Umbilical cord (tissue), 2 donors: ENCODE measurements around the gene THUMPD2. TPM values are rescaled to one million over a fixed set of nuclear protein-coding genes. Genes with fewer than 3 reads are reported as not detected.
A peak's percentile ranks its signal among the peaks of the same experiment; 100 is the strongest.

Experiments used
- DNase-seq: peaks from one replicate; pipeline ENCODE4 v3.0.0-alpha.2; 2015; ENCODE audit warnings: low spot score
- total RNA-seq: library from RNA; depleted of rRNA; stranded (reverse); fragments of >200 nt; gene quantifications from one replicate; pipeline ENCODE4 v1.2.3, GENCODE V29; 2014; ENCODE audit warnings: low replicate concordance; ENCODE audit not compliant: insufficient read depth

The THUMPD2 gene
- total RNA-seq, 1 donor from 2014 or later = 13.7 TPM

DNA sequence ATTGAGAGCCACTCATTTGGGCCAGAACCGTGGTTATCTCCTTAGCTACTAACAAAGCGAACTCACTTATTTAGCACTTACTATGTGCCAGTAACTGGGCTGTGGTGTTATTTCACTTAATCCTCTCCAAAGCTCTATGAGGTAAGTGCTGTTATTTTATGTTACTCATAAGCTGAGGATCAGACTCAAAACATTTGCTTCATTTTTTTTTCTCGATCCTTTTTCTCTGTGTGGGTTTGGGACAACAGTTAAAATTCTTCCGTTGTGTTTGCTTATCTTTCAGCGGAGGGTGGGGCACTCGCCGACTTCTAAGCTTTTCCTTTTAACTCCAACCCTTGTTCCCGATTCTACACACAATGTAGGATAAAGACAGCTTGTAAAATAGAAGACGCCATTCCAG lies 60.6 kb downstream of the THUMPD2 start:
- peak; percentile 77 for DNase-seq

DNA sequence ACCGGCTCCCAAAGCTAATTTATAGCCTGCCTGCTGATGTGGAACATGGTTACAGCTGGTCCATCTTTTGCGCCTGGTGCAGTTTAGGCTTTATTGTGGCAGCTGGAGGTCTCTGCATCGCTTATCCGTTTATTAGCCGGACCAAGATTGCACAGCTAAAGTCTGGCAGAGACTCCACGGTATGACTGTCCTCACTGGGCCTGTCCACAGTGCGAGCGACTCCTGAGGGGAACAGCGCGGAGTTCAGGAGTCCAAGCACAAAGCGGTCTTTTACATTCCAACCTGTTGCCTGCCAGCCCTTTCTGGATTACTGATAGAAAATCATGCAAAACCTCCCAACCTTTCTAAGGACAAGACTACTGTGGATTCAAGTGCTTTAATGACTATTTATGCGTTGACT lies 62.0 kb downstream of the THUMPD2 start:
- DNase-seq = peak; percentile 47

DNA sequence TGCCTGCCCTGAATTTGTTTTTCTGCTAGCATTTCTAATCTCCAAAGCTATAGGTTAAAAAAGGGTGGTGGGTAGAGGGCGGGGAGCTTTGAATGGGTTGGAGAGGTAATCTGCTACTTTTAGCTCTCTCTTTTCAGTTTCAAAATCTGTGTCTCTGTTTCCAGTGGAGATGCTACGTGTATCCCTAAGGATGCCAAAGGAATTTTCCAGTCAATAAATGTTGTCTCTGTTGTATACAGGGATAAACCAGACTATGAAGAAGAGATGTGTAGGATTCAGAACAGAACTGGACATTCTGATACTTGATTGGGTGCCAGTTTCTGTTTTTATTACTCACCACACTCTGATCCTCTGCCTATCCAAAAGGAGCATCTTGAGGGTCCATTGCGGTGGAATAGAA lies 63.2 kb downstream of the THUMPD2 start:
- no peak for DNase-seq

DNA sequence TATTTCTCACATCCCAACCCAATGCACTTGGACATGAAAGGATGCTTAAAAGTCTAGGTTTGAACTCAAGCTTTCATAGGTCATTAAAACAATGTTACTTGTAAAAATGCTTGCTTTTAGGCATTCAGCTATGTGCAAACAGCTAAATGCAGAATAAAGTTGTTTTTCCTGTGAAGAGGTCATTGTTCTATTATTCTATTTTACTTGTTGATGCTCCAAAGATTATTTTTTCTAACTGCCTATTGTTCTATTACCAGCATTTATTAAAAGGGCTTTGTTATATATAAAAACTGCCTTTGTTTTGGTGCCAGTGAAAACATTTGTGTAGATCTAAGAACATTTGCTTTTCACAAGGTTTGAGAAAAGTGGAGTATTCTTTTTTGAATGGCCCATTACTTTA lies 64.0 kb downstream of the THUMPD2 start:
- DNase-seq = no peak

DNA sequence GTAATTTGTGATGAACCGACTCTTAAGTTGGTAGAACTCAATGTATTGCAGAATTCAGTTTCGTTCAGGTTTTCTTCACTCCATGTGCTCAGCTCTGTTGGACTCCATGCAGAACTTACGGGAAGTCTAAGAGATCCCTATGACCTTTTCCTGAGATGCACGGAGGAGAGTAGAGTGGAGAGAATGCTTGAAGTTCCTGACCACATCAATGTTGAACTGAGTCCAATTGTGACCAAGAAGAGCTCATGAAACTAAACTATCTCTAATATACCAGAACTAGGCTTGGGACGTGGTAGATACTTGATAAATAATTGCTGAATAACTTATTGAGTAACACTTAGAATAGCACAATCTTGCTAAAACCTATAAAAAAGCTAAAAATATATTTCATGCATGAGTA lies 66.1 kb downstream of the THUMPD2 start:
- DNase-seq = no peak

DNA sequence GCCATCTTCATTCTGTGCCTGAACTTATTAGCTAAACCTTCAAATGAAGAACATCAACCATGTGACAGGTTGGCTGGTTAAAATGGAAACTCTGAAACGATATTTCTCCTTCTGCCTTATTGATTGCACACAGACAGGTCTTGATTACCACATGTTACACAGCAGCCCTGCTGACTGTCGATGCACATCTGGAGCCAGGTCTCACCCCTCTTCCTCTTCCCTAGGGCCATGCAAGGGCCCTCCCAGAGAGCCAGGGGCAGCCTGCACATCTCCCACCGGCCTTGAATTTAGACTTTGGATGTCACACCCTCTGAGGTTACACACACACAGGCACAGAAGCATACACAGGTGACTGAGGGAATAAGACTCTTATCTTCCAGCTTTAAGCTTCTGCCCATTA lies 68.3 kb downstream of the THUMPD2 start:
- DNase-seq = no peak

DNA sequence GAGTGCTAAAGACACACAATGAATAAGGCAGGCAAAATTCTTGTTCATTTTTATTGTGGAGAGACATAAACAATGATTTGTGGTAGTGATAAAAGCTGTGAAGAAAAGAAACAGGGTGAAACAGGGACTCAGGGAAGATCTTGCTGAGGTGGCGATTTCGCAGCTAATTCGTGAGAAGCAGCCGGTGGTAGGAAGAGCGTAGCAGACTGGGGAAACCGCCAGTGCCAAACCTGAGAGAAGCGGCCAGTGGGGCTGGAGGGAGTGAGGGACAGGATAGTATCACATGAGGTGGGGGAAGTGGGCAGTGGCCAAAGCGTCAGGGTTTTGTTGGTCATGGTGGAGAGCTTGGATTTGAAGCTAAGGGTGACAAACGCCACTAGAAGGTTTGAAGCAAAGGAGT lies 71.1 kb downstream of the THUMPD2 start:
- DNase-seq = no peak

DNA sequence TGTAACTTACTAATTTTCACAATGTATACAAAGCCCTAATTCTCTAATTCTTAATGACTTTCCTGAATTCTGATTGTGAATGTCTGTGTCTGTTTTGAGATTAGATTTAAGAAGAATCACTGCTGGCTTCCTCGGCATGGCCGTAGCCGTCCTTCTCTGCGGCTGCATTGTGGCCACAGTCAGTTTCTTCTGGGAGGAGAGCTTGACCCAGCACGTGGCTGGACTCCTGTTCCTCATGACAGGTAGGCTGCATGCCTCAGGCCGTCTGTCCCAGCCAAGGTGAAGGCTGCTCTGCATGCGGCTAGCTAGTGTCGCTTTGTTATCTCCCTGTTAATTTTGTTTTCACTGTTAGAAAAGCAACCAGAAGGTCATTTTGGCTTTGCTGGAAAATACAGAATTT lies 72.1 kb downstream of the THUMPD2 start:
- no peak for DNase-seq

DNA sequence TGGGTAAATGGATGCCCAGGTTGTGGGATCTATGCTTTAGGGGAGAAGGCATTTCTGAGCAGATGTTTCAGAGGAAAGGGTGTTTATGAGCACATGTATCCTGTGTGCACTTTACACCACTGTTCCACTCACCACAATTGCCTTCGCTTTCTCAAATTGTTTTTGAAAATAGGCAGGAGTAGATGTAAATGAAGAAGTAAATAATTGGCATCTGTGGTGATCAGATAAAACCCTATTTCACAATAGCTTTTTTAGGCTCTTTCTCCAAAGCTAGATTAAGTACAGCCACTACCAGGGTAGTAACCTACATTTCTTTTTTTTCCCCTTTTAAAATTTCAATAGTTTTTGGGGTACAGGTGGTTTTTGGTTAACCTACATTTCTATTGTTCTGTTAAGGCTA lies 72.7 kb downstream of the THUMPD2 start:
- DNase-seq = no peak

DNA sequence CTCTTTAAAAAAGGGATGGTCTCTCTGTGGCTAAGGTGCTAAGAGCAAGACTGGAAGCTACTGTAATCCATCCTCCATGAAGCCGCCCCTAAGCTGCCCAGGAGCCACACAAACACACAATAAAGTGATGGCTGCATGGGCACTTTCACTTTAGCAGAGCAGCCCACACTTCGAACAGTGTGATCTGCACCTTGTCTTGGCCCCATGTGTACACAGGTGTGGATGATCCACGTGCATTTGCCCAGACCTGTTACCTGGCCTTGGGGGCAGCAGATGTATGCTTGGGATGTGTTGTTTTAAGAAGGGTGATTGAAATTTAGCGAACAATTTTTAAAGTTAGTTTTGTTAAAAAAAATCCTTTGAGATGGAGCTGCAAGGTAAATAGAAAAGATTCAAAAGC lies 73.4 kb downstream of the THUMPD2 start:
- DNase-seq = no peak

DNA sequence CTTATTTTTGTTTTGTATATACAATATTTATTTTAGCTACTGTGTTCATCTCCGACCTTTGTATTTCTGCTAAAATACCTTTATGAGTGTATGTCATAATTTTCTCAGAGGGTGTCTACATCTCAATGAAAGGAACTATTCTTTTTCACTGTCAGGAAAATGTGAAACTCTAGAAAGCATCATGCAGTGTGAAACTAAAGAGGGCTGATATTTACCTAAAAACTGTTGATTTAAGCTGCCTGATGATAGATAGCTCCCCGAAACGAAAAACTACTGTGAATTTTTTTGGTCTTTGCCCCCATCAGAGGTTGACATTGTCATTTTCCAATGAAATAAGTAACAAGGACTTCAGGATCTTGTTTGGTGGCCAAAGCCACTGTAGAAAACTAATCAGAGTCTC lies 74.5 kb downstream of the THUMPD2 start:
- no peak for DNase-seq

DNA sequence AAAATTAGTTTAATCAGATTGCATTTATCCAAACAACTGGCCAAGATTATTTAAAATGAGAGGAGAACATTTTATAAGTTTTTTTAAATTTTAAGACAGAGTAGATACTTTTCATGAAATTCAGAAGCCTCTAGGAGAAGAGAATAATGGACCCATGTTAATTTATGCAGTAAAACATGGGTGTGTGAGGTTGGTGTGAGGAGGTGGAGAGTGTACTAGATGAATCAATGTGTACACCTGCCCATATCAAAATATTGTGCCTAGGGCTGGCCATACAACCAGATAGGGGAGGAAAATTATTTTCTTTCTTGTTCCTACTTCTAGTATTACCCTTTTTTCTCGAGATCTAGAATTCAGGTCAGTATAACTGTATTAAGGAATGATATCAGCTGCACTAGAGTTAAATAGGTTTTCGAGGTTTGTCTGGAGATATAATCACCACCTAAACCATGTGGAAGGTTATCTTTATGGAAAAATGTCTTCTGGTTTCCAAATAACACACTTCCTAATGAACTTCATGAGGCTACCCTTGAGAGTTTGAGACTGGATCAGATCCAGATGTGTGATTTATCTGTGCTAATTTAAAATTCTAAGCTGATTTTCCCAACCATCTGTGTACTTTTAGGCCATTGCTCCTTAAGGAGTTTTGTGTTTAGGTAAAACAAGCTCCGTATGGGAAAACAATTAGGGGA lies 75.7 kb downstream of the THUMPD2 start:
- DNase-seq = no peak

DNA sequence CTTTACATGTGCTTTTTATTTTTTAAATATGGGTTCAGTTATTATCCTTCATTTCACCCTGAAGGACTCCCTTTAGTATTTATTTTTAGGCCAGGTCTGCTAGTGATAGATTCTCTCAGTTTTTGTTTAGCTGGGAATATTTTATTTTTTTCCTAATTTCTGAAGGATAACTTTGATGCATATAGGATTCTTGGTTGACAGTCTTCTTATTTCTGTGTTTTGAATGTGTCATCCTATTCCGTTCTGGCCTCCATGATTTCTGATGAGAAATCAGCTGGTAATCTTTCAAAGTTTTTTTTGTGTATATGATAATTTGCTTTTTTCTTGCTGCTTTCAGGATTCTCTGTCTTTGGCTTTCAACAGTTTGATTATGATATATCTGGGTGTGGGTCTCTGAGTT lies 77.9 kb downstream of the THUMPD2 start:
- DNase-seq = no peak

DNA sequence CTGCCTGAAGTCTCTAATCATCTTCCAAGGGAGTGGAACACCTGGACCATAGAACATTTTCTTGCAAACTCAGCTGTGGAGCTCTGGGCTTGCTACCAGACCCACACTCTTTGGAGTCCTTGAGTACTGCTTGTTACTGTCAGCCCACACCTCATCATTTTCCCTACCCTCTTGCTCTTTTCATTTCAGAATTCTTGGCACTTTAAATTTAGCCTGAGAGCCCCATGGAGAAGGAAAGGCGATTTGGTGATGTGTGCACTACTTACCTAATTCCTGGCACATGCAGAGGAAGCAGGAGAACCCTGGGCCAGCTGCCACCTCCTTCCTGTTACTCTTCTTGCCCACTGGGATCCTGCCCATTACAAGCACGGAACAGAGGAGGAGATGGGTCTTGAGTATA lies 81.6 kb downstream of the THUMPD2 start:
- DNase-seq = no peak

DNA sequence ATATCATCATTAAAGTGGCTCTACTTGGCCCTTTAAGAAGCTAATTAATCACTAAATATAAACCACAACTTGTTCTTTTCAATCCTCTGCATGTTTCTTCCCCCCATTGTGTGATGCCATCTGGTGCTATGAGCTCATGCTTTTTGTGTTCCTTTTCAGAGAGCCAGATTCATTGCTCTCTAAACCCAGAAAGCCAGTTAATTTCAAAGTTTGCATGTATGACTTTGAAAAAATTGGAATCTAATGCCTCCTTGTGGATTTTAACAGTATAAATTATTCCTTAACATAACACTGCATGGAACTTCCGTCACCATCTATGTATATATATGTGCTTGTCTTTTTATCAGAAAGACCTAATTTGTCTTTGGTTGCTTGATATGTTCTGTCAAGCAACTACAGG lies 82.2 kb downstream of the THUMPD2 start:
- peak; percentile 73 for DNase-seq

DNA sequence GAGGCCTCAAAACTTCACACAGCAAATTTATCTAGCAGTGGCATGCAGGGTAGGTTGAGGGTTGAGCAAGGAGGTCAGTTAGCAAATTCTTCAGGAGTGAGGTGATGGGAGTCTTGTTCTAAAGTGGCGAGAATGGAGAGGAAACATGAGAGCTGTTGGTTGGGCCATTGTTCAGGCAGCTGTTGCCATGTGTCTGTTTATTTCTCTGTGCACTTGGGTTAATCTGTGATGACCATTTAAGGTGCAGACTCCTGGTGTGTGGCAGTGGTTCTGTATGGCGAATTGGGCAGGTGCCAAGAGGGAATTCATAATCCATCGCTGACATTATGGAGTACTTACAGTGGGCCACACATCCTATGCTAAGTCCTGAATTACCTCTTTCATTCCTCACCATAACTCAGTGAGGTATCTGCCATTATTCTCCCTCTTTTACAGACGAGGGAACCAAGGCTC lies 82.9 kb downstream of the THUMPD2 start:
- no peak for DNase-seq

DNA sequence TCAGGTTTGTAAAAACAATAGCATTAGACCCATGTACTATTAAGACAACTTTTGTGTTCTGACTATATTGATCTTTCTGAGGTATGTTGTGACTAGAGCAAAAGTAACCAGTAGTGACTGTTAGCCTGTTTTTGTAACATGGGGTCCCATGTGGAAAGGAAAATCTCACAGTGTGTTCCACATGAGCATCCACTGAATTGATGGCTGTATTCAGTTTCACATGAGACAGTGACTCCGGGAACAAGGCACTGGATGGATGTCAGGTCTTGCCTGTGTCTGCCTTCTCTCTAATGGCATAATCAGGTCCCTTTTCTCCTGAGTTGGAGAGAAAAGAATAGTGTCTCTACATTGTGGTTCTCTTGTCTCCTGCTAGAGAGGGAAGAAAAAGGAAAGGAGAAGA lies 85.8 kb downstream of the THUMPD2 start:
- DNase-seq = no peak

DNA sequence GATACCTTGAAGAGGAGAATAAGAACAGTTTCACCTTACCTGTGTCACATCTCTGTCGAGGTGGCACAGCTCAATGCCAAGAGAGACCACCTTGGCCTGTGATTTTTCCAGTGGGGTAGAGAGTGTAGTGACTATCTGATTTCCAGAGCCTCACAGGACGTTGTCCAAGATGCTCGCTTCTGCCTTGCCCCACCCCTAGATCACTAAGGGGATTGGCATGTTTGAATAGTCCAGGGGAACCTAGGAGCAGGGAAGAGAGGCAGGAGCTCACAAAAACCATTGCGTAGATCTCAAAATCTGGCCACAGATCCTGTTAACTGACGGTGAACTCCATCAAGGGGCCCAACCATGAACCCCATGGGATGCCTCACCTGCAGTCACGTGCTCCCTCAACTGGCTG lies 89.2 kb downstream of the THUMPD2 start:
- DNase-seq = no peak

DNA sequence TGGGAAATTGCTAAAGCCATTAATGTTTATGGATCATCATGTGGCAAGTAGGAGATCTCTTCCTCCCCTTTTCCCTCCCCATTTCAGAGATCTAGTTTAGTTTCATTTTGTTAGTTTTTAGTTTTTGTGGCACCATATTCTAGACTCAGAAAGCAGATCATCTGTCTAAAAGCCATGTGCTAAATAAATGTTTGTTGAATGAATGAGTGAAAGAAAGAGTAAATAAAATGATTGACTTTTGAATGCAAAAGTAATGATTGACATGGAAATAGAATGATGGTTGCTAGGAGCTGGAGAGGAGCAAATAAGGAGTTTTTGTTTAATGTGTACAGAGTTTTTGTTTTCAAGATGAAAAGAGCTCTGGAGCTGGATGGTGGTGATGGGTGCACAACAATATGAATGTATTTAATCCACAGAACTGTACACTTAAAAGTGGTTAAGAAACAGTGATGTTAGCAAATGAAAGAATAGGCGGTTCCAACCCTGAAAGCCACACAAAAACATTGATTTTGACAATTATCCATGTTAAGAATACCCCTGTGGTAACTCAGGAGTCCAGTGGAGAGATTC lies 89.7 kb downstream of the THUMPD2 start:
- no peak for DNase-seq

DNA sequence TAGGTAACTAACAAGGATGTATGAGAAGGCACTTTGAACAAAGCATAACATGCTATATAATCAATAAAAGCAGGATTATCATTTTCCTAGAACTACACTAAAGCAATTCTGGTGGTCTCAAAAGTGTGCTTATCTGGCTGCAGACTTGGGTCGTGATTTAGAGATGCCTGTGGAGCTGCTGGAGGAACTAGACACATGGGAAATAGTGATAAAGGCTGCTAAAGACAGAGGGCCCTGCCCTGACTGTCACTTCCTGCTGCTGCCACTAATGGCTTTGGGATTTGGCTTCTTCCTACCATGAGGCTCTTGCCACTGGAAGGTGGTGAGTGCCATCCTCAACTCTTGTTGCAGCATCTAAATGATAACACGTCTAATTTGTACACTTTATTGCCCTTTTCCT lies 90.9 kb downstream of the THUMPD2 start:
- DNase-seq = no peak

DNA sequence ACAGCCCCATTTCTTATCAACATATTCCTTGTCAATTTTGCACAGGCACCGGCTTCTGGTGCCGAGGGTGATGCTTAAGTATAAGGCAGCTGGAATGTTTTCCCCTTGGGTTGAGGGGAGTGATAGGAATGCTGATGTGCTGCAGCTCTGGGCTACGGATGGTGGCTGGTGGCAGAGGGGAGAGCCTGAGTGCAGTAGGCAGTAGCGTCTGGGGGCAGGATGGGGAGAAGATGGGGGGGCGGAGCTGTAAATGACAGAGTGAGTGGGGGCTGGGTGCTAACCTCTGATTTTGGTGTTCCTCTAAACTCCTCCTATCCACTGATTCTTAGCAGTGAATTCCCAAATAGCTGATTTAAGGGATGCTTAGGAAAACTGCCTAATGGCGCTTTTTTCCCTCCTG lies 92.6 kb downstream of the THUMPD2 start:
- no peak for DNase-seq
